ENCODE measurements around the gene CHORDC1. TPM values are rescaled to one million over a fixed set of nuclear protein-coding genes. Genes with fewer than 3 reads are reported as not detected.
A peak's percentile ranks its signal among the peaks of the same experiment; 100 is the strongest.

Gene CHORDC1
- total and polyA plus RNA-seq, 2 of the 8 experiments (the other 6 are each of a cell fraction or from before 2014, with no cell fraction given): 28.9 to 97.1 TPM

- H2BK15ac ChIP-seq (ENCODE audit: low read length): no peak overlapping the region
- H4K91ac ChIP-seq (replicated peaks; ENCODE audit: insufficient read length, low read length): no peak overlapping the region
- no peak overlapping the region for H3K56ac ChIP-seq (replicated peaks; ENCODE audit: insufficient read length, low read depth, low read length)
- no peaks in the 10 kb centered on the region; a peak in 4 of 7 replicates for H3K4me1 ChIP-seq (replicated peaks in 1 of 4; ENCODE audit: control insufficient read depth in 3 of 4, insufficient read depth in 4 of 4, low read length in 3 of 4)
- FAIRE-seq (no peak), DNase-seq (ENCODE audit: low read depth in 1 of 2, low spot score in 2 of 2) (no peak)
- no peak overlapping the region for H2AK5ac ChIP-seq (ENCODE audit: low read depth, low read length)
- no peak overlapping the region for H3K23ac ChIP-seq (ENCODE audit: insufficient read length)
- peaks cover 0 to 1% (median 0%) of the 10 kb centered on the region in 4 experiments; a peak in 1 of 7 replicates for H3K27me3 ChIP-seq (replicated peaks in 1 of 4; ENCODE audit: control insufficient read depth in 3 of 4, extremely low read depth in 1 of 4, insufficient read depth in 3 of 4, low read length in 3 of 4)
- no peak overlapping the region for H2BK5ac ChIP-seq (ENCODE audit: low read depth, low read length)
- TF ChIP-seq RAD21 (IDR thresholded peaks at IDR 0.05 in 1 of 2, conservative IDR thresholded peaks at IDR 0.05 in 1 of 2; ENCODE audit: low read depth in 2 of 2, low read length in 2 of 2) (peak; percentile 20 to 42; a peak in 3 of 4 replicates), TAF1 (IDR thresholded peaks at IDR 0.05; ENCODE audit: low read depth, low read length) (no peak), CEBPB (IDR thresholded peaks at IDR 0.05; ENCODE audit: low read depth, low read length) (no peak), CTCF (IDR thresholded peaks at IDR 0.05; ENCODE audit: control extremely low read depth in 1 of 3, insufficient read depth in 1 of 3, low read depth in 1 of 3, low read length in 3 of 3) (peak in 2 of 3 experiments; percentile 16 to 26; a peak in 3 of 4 replicates)
- ChIA-PET POLR2A (ENCODE audit: partially characterized antibody) (interaction anchor here (0.6 to 0.8 kb wide), 2 partner anchors 9 to 581 kb away, joined by 5 read pairs; no protein-coding TSS in a partner anchor), CTCF (ENCODE audit: partially characterized antibody) (interaction anchor here (0.7 to 2.4 kb wide), 3 partner anchors 8 to 197 kb away, joined by 3 to 14 read pairs (median 3); no protein-coding TSS in a partner anchor)
- H3K9me3 ChIP-seq (ENCODE audit: insufficient read depth in 2 of 2, low read depth in 1 of 2, low read length in 1 of 2): no peaks in the 10 kb centered on the region; a peak in 1 of 4 replicates
- H3K4me3 ChIP-seq (ENCODE audit: extremely low read depth in 1 of 4, insufficient read depth in 2 of 4, low read depth in 3 of 4, low read length in 4 of 4): peak overlapping the region in 1 of 4 experiments; percentile 25; a peak in 1 of 8 replicates
- no peaks in the 10 kb centered on the region for H3K79me1 ChIP-seq (ENCODE audit: low read depth, low read length)
- H2BK12ac ChIP-seq (ENCODE audit: low read depth, low read length): no peak overlapping the region
- no peak overlapping the region for H3K18ac ChIP-seq (ENCODE audit: extremely low read depth, low read length)
- H3K79me2 ChIP-seq (ENCODE audit: control insufficient read depth in 1 of 2, insufficient read depth in 2 of 2, low read length in 2 of 2): peaks cover 22 to 97% of the 10 kb centered on the region in 2 experiments
- no peak overlapping the region for H4K8ac ChIP-seq (ENCODE audit: extremely low read depth, insufficient read depth, low read length)
- no peak overlapping the region for H3K27ac ChIP-seq (ENCODE audit: low read depth, low read length)
- peaks cover 0 to 31% (median 2%) of the 10 kb centered on the region in 4 experiments; a peak in 4 of 8 replicates for H3K36me3 ChIP-seq (ENCODE audit: control insufficient read depth in 2 of 4, insufficient read depth in 4 of 4, low read length in 3 of 4)
- no peak overlapping the region for H3K9ac ChIP-seq (replicated peaks in 1 of 4; ENCODE audit: extremely low read depth in 1 of 4, low read depth in 3 of 4, low read length in 3 of 4)
- no peak overlapping the region for H4K5ac ChIP-seq (ENCODE audit: insufficient read length, low read depth, low read length)
- no peak overlapping the region for H3K14ac ChIP-seq (ENCODE audit: insufficient read length)
- H2BK20ac ChIP-seq (ENCODE audit: low read length): no peak overlapping the region
- 33% methylated on average over 2 of the region's 2 CpGs; no CpG with 5 or more reads in 1 of the 2 experiments for WGBS, 2 experiments (ENCODE audit: extremely low coverage in 1 of 2, insufficient coverage in 1 of 2, insufficient read length in 1 of 2, insufficient replicate concordance in 2 of 2, low coverage in 1 of 2, low lambda C conversion rate in 2 of 2, missing lambda C conversion rate in 1 of 2)
- H3K4me2 ChIP-seq (ENCODE audit: insufficient read depth in 1 of 2, low read depth in 2 of 2, low read length in 2 of 2): no peak overlapping the region; a peak in 1 of 4 replicates
- H3K23me2 ChIP-seq (ENCODE audit: low read depth, low read length): peaks cover 10% of the 10 kb centered on the region
- H2BK120ac ChIP-seq (replicated peaks; ENCODE audit: low read depth, low read length): no peak overlapping the region
- peaks cover 1 to 5% of the 10 kb centered on the region in 2 experiments for H4K20me1 ChIP-seq (replicated peaks in 1 of 2; ENCODE audit: control insufficient read depth in 1 of 2, insufficient read depth in 2 of 2, low read length in 2 of 2)
- no peak overlapping the region for H3K4ac ChIP-seq (replicated peaks; ENCODE audit: insufficient read length, low read depth, low read length)
- no peak overlapping the region for H2AFZ ChIP-seq (ENCODE audit: low read length)
These were observed 4.2 kb downstream of the CHORDC1 start for GRCh38 chr11:90218606-90219005.
